HepG2 (cell line): Measurements from ENCODE around the gene PLCXD1. TPM values are rescaled to one million over a fixed set of nuclear protein-coding genes. Genes with fewer than 3 reads are reported as not detected.

Experiments used
- ATF7 ChIP-seq, 2 experiments: fragments of 450-650 bp in 1 of 2; sonication (generic) in 1 of 2; formaldehyde crosslinking in 1 of 2; IDR thresholded peaks; 2 replicates each; pipeline versions ENCODE4 v1.4.0 to v1.6.1; 2016 to 2020; ENCODE audit warnings: antibody characterized with exemption in 1 of 2, mild to moderate bottlenecking in 1 of 2, missing genetic modification reagents in 1 of 2
- ETV5 ChIP-seq: IDR thresholded peaks from 2 replicates; pipeline ENCODE4 v1.6.1; 2018; ENCODE audit warnings: missing biosample characterization, missing genetic modification reagents, inconsistent platforms, borderline replicate concordance
- GATAD2A ChIP-seq: IDR thresholded peaks from 2 replicates; pipeline ENCODE4 v1.6.1; 2016
- HDAC2 ChIP-seq: sonication (generic); formaldehyde crosslinking; IDR thresholded peaks from 2 replicates; pipeline ENCODE4 v1.4.0; 2020; ENCODE audit warnings: missing genetic modification reagents
- HNF1A ChIP-seq, 2 experiments: sonication (generic) in 1 of 2; formaldehyde crosslinking in 1 of 2; IDR thresholded peaks; 2 replicates each; pipeline versions ENCODE4 v1.4.0 to v1.6.1; 2016 to 2020; ENCODE audit warnings: borderline replicate concordance in 1 of 2, low read depth in 1 of 2, mild to moderate bottlenecking in 1 of 2, missing genetic modification reagents in 1 of 2
- LCORL ChIP-seq, 2 experiments: fragments of 450-650 bp in 1 of 2; sonication (generic) in 1 of 2; formaldehyde crosslinking in 1 of 2; IDR thresholded peaks; 2 replicates each; pipeline versions ENCODE4 v1.5.0 to v1.6.1; 2017 to 2020; ENCODE audit warnings: antibody characterized with exemption in 1 of 2, missing genetic modification reagents in 1 of 2
- LRRFIP1 ChIP-seq: sonication (generic); formaldehyde crosslinking; conservative IDR thresholded peaks from 2 replicates; pipeline ENCODE4 v1.4.0; 2020; ENCODE audit warnings: missing genetic modification reagents
- PCBP1 ChIP-seq: fragments of 200-400 bp; formaldehyde crosslinking; IDR thresholded peaks from 2 replicates; pipeline ENCODE4 v1.6.1; 2017; ENCODE audit warnings: mild to moderate bottlenecking, low read depth, low read length, borderline replicate concordance
- RARA ChIP-seq: IDR thresholded peaks from 2 replicates; pipeline ENCODE4 v1.6.1; 2016; ENCODE audit warnings: missing genetic modification reagents, missing compliant biosample characterization
- SP5 ChIP-seq: IDR thresholded peaks from 2 replicates; pipeline ENCODE4 v1.6.1; 2016; ENCODE audit warnings: low read depth, borderline replicate concordance
- TIGD3 ChIP-seq: sonication (generic); formaldehyde crosslinking; IDR thresholded peaks from 2 replicates; pipeline ENCODE4 v1.5.1; 2020; ENCODE audit warnings: mild to moderate bottlenecking, missing genetic modification reagents, borderline replicate concordance
- ZNF160 ChIP-seq: sonication (generic); formaldehyde crosslinking; IDR thresholded peaks from 2 replicates; pipeline ENCODE4 v1.8.0; 2022; ENCODE audit warnings: mild to moderate bottlenecking, inconsistent platforms, missing genetic modification reagents
- ZNF281 ChIP-seq: sonication (generic); formaldehyde crosslinking; IDR thresholded peaks from 2 replicates; pipeline ENCODE4 v1.4.0; 2020; ENCODE audit warnings: missing genetic modification reagents, borderline replicate concordance
- ZNF556 ChIP-seq: sonication (generic); formaldehyde crosslinking; IDR thresholded peaks from 2 replicates; pipeline ENCODE4 v1.4.0; 2020; ENCODE audit warnings: mild to moderate bottlenecking, missing genetic modification reagents, borderline replicate concordance
- ZNF775 ChIP-seq: sonication (generic); formaldehyde crosslinking; IDR thresholded peaks from 2 replicates; pipeline ENCODE4 v1.4.0; 2020; ENCODE audit warnings: missing genetic modification reagents, mild to moderate bottlenecking, moderate library complexity, borderline replicate concordance
- ZNF790 ChIP-seq: sonication (generic); formaldehyde crosslinking; IDR thresholded peaks from 2 replicates; pipeline ENCODE4 v1.8.0; 2022; ENCODE audit warnings: missing genetic modification reagents, mild to moderate bottlenecking, borderline replicate concordance
- polyA plus RNA-seq, 8 experiments: library from polyadenylated mRNA; depleted of rRNA in 3 of 8; stranded (reverse) in 7 of 8; unstranded in 1 of 8; fragments of >200 nt; fragmentation: Illumina TruSeq in 4 of 8; extraction: Trizol in 4 of 8; gene quantifications; 2 replicates each; pipeline versions ENCODE4 v1.2.1 to v1.2.3, GENCODE V29; 2011 to 2016; ENCODE audit warnings: low read depth in 4 of 8, missing spikeins in 1 of 8, mixed read lengths in 1 of 8; ENCODE audit not compliant: insufficient read depth in 1 of 8
- total RNA-seq, 5 experiments: library from RNA; depleted of rRNA; stranded (reverse); fragments of >200 nt; fragmentation: Illumina TruSeq; extraction: Trizol; gene quantifications; 2 replicates each; pipeline ENCODE4 v1.2.3, GENCODE V29; 2016; ENCODE audit warnings: low read depth in 1 of 5

Gene PLCXD1
- total and polyA plus RNA-seq, 2 of the 13 experiments (the other 11 are each of a cell fraction or from before 2014, with no cell fraction given) = 87.7 to 153 TPM

GRCh38 chrX:274904-275475, 6.2 kb upstream of the PLCXD1 start (continued):
- TF ChIP-seq LRRFIP1 (CRISPR knock-in tag) (no peak), PCBP1 (peak; percentile 93; the same call in 1 of the 2 replicates), ZNF790 (CRISPR knock-in tag) (no peak), LCORL (IDR thresholded peaks at IDR 0.05) (no peak), LCORL (CRISPR knock-in tag; IDR thresholded peaks at IDR 0.05) (peak; percentile 42; the same call in 1 of the 2 replicates), ZNF775 (CRISPR knock-in tag) (no peak), HDAC2 (peak; percentile 65), RARA (CRISPR knock-in tag) (peak; percentile 88), GATAD2A (CRISPR knock-in tag) (peak; percentile 65), SP5 (peak; percentile 92), HNF1A (IDR thresholded peaks at IDR 0.05; ENCODE audit: low read depth) (no peak), HNF1A (CRISPR knock-in tag; IDR thresholded peaks at IDR 0.05; ENCODE audit: borderline replicate concordance) (peak; percentile 37; the same call in 1 of the 2 replicates), ZNF160 (CRISPR knock-in tag) (0 out of 2 replicates have a peak, but pooled peaks have one; percentile 12), TIGD3 (CRISPR knock-in tag) (no peak), ATF7 (IDR thresholded peaks at IDR 0.05) (no peak), ATF7 (CRISPR knock-in tag; IDR thresholded peaks at IDR 0.05) (no peak; the same call in 1 of the 2 replicates), ETV5 (CRISPR knock-in tag) (peak; percentile 84; the same call in 1 of the 2 replicates), ZNF281 (CRISPR knock-in tag) (peak; percentile 30; the same call in 1 of the 2 replicates), ZNF556 (CRISPR knock-in tag) (0 out of 2 replicates have a peak, but pooled peaks have one; percentile 18)
